ENCODE results near the gene USP38.

DNA sequence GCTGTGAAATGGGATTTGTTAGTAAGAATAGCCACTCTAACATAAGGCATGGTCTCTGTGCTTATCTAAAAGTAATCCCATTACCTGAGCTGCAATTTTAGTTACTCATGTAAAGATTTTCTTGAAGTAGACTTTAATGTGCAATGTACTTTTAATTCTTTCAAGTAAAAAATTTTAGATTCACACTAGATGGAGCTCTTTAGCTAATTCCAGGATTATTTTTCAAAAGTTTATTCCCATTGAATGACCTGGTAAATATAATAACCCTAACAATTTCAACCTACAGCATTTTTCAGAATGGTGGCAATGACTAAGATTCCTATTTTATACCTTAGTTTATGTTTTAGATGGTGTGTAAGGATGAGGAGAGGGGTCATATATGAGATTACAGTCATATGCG is 18.1 kb downstream of the USP38 start:
- TF ChIP-seq, protein P1, sequence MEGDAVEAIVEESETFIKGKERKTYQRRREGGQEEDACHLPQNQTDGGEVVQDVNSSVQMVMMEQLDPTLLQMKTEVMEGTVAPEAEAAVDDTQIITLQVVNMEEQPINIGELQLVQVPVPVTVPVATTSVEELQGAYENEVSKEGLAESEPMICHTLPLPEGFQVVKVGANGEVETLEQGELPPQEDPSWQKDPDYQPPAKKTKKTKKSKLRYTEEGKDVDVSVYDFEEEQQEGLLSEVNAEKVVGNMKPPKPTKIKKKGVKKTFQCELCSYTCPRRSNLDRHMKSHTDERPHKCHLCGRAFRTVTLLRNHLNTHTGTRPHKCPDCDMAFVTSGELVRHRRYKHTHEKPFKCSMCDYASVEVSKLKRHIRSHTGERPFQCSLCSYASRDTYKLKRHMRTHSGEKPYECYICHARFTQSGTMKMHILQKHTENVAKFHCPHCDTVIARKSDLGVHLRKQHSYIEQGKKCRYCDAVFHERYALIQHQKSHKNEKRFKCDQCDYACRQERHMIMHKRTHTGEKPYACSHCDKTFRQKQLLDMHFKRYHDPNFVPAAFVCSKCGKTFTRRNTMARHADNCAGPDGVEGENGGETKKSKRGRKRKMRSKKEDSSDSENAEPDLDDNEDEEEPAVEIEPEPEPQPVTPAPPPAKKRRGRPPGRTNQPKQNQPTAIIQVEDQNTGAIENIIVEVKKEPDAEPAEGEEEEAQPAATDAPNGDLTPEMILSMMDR (IDR thresholded peaks at IDR 0.05; ENCODE audit: extremely low read depth in 1 of 2, insufficient read depth in 1 of 2, low read depth in 1 of 2, low read length in 2 of 2) = no peak
- TF ChIP-seq POLR2A (IDR thresholded peaks at IDR 0.05; ENCODE audit: low read depth, low read length) (no peak), POLR2AphosphoS5 (IDR thresholded peaks at IDR 0.05; ENCODE audit: insufficient read depth, low read depth, low read length) (no peak), EZH2 (IDR thresholded peaks at IDR 0.05; ENCODE audit: borderline replicate concordance, low read depth, low read length, severe bottlenecking) (no peak), MYC (IDR thresholded peaks at IDR 0.05; ENCODE audit: low read depth, low read length) (no peak)
- TF ChIP-seq, protein P2, sequence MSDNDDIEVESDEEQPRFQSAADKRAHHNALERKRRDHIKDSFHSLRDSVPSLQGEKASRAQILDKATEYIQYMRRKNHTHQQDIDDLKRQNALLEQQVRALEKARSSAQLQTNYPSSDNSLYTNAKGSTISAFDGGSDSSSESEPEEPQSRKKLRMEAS (IDR thresholded peaks at IDR 0.05; ENCODE audit: insufficient read depth, insufficient read length) = no peak
